ENCODE measurements around the gene FEN1. TPM values are rescaled to one million over a fixed set of nuclear protein-coding genes. Genes with fewer than 3 reads are reported as not detected.

FEN1 gene
- total and polyA plus RNA-seq, 2 of the 13 experiments (the other 11 are each of a cell fraction or from before 2014, with no cell fraction given) = 12.4 to 102 TPM

DNA sequence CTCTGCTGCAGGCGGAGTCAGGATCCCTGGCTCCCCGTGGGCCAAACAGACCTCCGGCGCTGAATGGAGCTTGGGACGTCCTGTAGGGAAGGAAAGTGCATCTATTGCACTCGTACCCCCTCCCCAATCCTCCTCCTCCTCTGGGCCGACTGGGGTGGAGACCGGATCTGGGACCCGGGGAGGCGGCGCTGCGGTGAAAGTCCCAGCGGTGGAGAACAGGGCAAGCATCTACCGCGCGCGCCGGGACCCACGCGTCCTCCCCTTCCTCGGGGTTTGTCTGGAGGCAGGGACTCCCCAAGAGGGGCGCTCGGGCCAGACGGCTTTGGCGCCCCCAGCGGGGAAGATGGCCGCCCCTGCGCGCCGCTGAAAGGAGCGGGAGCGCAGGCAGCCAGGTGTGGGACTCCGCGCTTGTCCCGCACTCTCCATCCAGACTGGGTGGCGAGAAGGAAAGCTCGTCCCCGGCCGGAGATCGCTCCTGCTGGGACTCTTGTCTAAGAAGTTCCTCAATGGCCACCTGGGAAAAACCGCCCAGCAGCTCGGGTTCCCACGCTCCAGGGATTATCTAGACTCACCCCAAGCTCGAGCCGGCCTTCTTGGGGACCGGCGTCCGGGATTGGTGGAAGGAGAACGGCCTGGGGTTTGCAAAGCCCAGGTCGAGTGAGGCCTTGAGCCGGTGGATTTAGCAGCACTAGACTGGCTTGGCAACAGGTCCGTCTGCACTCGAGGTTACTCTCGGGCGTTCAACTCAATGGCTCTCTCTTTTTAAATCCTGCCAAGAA, 36.1 kb downstream of the FEN1 start (continued):
- TF ChIP-seq ARID2 (CRISPR knock-in tag; IDR thresholded peaks at IDR 0.05; ENCODE audit: borderline replicate concordance) (no peak), CBX1 (IDR thresholded peaks at IDR 0.05; ENCODE audit: low read depth) (no peak), HNF4G (IDR thresholded peaks at IDR 0.05; ENCODE audit: borderline replicate concordance, low read depth, low read length) (no peak), HNF4G (CRISPR knock-in tag; IDR thresholded peaks at IDR 0.05; ENCODE audit: borderline replicate concordance, low read depth) (0 out of 2 replicates have a peak, but pooled peaks have one; percentile 5), ZNF776 (CRISPR knock-in tag; IDR thresholded peaks at IDR 0.05) (no peak), MTF1 (CRISPR knock-in tag; IDR thresholded peaks at IDR 0.05) (no peak), ZNF292 (CRISPR knock-in tag; IDR thresholded peaks at IDR 0.05; ENCODE audit: borderline replicate concordance, low read depth) (no peak), KLF6 (CRISPR knock-in tag; IDR thresholded peaks at IDR 0.05) (no peak), TRIM24 (CRISPR knock-in tag; IDR thresholded peaks at IDR 0.05) (no peak), ETV6 (CRISPR knock-in tag; conservative IDR thresholded peaks at IDR 0.05) (no peak), BRD4 (CRISPR knock-in tag; IDR thresholded peaks at IDR 0.05) (0 out of 2 replicates have a peak, but pooled peaks have one; percentile 38), KDM5A (IDR thresholded peaks at IDR 0.05; ENCODE audit: borderline replicate concordance, low read length) (no peak), ZNF850 (CRISPR knock-in tag; conservative IDR thresholded peaks at IDR 0.05) (no peak), MYC (CRISPR knock-in tag; IDR thresholded peaks at IDR 0.05; ENCODE audit: borderline replicate concordance) (peak; percentile 38; the same call in 1 of the 2 replicates), ZNF773 (CRISPR knock-in tag; IDR thresholded peaks at IDR 0.05; ENCODE audit: borderline replicate concordance) (no peak), HHEX (CRISPR knock-in tag; IDR thresholded peaks at IDR 0.05) (no peak), RBM39 (IDR thresholded peaks at IDR 0.05; ENCODE audit: low read depth, low read length, poor library complexity, severe bottlenecking) (peak; percentile 20), ETV5 (CRISPR knock-in tag; IDR thresholded peaks at IDR 0.05; ENCODE audit: borderline replicate concordance) (no peak), TBX2 (CRISPR knock-in tag; IDR thresholded peaks at IDR 0.05; ENCODE audit: borderline replicate concordance) (no peak), KLF13 (CRISPR knock-in tag; IDR thresholded peaks at IDR 0.05) (0 out of 2 replicates have a peak, but pooled peaks have one; percentile 15), RBAK (CRISPR knock-in tag; IDR thresholded peaks at IDR 0.05) (no peak), PBX3 (CRISPR knock-in tag; IDR thresholded peaks at IDR 0.05; ENCODE audit: borderline replicate concordance) (no peak)
- TF ChIP-seq, protein P1, sequence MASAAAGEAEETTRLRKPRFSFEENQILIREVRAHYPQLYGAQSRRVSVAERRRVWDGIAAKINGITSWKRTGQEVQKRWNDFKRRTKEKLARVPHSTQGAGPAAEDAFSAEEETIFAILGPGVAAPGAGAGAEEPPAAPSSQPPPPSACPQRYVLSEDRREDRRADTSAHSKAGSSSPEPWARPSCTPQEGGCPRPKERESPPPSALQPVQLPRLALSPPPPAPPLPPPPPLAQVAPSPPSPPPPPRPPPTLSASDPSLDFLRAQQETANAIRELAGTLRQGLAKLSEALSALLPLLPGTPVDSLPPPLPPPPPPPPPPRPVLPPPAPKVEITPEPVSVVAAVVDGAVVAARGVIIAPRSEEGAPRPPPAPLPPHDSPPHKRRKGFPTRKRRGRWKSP (CRISPR knock-in tag; IDR thresholded peaks at IDR 0.05) = no peak
- TF ChIP-seq, protein P2, sequence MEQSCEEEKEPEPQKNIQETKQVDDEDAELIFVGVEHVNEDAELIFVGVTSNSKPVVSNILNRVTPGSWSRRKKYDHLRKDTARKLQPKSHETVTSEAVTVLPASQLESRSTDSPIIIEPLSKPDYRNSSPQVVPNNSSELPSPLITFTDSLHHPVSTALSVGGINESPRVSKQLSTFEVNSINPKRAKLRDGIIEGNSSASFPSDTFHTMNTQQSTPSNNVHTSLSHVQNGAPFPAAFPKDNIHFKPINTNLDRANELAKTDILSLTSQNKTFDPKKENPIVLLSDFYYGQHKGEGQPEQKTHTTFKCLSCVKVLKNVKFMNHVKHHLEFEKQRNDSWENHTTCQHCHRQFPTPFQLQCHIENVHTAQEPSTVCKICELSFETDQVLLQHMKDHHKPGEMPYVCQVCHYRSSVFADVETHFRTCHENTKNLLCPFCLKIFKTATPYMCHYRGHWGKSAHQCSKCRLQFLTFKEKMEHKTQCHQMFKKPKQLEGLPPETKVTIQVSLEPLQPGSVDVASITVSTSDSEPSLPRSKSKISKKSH (CRISPR knock-in tag; IDR thresholded peaks at IDR 0.05; ENCODE audit: borderline replicate concordance) = no peak
- TF ChIP-seq, protein P3, sequence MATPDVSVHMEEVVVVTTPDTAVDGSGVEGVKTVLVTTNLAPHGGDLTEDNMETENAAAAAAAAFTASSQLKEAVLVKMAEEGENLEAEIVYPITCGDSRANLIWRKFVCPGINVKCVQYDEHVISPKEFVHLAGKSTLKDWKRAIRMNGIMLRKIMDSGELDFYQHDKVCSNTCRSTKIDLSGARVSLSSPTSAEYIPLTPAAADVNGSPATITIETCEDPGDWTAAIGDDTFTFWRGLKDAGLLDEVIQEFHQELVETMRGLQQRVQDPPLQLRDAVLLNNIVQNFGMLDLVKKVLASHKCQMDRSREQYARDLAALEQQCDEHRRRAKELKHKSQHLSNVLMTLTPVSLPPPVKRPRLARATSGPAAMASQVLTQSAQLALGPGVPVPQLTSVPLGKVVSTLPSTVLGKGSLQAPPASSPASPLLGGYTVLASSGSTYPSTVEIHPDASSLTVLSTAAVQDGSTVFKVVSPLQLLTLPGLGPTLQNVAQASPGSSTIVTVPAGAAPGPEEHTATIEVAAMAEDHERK (CRISPR knock-in tag; IDR thresholded peaks at IDR 0.05; ENCODE audit: low read depth) = no peak
